Testis (tissue), 2 donors: ENCODE data around the gene PLIN5.

Experiments used
- POLR2A ChIP-seq: fragments of 450-650 bp; IDR thresholded peaks from one replicate; pipeline ENCODE4 v1.6.1; 2017; ENCODE audit warnings: antibody characterized with exemption, mild to moderate bottlenecking, moderate library complexity
- TF ChIP-seq, protein P1 (sequence below), 3 experiments: fragments of 450-650 bp in 2 of 3; fragments of 200-600 bp in 1 of 3; sonication (generic) in 1 of 3; IDR thresholded peaks; one replicate each; pipeline ENCODE4 v1.5.1; 2016 to 2019; ENCODE audit warnings: antibody characterized with exemption in 3 of 3, mild to moderate bottlenecking in 2 of 3, moderate library complexity in 1 of 3

DNA sequence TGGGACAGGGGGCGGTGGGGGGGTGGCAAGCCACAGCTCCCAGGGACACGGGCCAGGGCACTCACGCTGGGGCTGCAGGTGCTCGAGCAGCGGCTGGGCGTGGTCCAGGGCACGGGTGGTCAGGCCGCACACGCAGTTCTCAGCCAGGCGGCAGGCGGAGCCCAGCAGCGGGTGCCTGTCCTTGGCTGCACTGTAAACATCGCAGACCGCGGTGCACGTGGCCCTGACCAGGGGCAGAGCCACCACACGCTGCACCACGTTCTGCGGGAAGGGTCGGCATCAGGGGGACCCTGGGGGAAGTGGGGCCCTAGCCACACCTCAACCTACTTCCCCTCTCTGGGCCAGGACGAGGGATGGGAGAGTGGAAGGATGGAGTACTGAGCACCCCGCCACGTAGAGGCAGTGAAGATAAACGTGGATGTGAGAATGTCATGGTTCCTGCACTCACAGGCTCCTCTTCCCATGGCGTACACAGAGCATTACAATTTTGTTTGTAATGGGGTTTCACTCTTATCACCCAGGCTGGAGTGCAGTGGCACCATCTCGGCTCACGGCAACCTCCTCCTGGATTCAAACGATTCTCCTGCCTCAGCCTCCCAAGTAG lies 3.4 kb downstream of the PLIN5 start:
- no peak for TF ChIP-seq POLR2A
- TF ChIP-seq, protein P1, sequence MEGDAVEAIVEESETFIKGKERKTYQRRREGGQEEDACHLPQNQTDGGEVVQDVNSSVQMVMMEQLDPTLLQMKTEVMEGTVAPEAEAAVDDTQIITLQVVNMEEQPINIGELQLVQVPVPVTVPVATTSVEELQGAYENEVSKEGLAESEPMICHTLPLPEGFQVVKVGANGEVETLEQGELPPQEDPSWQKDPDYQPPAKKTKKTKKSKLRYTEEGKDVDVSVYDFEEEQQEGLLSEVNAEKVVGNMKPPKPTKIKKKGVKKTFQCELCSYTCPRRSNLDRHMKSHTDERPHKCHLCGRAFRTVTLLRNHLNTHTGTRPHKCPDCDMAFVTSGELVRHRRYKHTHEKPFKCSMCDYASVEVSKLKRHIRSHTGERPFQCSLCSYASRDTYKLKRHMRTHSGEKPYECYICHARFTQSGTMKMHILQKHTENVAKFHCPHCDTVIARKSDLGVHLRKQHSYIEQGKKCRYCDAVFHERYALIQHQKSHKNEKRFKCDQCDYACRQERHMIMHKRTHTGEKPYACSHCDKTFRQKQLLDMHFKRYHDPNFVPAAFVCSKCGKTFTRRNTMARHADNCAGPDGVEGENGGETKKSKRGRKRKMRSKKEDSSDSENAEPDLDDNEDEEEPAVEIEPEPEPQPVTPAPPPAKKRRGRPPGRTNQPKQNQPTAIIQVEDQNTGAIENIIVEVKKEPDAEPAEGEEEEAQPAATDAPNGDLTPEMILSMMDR (IDR thresholded peaks at IDR 0.05), result no peak
